AG09309 (cell line): ENCODE results near the gene COPG1.

Experiments
- DNase-seq: peaks from one replicate; pipeline ENCODE4 v3.0.0-alpha.2; 2010; ENCODE audit warnings: low read depth
- H3K4me3 ChIP-seq: 2 replicates; pipeline ENCODE4 v1.5.1; 2011; ENCODE audit warnings: mild to moderate bottlenecking, low read depth, low read length, moderate library complexity; ENCODE audit not compliant: control insufficient read depth
- TF ChIP-seq, protein P1 (sequence below): IDR thresholded peaks from 2 replicates; pipeline ENCODE4 v1.5.1; 2011; ENCODE audit warnings: mild to moderate bottlenecking, low read depth, low read length, inconsistent platforms; ENCODE audit not compliant: insufficient read depth, control insufficient read depth; ENCODE audit errors: missing control alignments

Gene COPG1

DNA sequence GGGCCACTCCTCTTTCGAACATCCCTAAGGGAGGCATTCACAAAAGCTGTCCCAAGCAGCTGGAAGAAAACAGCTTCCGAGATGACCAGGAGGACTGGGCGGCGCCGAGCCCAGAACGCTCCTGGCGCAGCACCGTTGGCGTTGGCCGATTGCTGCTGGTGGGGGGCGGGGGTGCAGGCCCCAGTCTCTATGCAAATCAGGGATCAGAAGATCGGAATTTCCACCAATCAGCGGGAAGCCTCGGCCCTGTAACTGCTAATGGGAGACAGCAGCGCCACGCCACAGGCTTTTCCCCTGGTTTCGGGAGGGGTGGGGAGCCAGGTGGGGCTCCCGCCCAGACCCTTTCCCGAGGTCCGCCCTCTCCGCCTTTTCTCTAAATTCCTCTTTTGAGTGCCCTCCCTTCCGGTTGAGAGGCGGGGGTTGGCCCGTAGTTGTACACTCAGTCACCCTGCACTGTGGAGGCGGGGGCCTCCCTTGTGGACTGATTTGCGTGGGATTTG lies 56.2 kb downstream of the COPG1 start:
- TF ChIP-seq, protein P1, sequence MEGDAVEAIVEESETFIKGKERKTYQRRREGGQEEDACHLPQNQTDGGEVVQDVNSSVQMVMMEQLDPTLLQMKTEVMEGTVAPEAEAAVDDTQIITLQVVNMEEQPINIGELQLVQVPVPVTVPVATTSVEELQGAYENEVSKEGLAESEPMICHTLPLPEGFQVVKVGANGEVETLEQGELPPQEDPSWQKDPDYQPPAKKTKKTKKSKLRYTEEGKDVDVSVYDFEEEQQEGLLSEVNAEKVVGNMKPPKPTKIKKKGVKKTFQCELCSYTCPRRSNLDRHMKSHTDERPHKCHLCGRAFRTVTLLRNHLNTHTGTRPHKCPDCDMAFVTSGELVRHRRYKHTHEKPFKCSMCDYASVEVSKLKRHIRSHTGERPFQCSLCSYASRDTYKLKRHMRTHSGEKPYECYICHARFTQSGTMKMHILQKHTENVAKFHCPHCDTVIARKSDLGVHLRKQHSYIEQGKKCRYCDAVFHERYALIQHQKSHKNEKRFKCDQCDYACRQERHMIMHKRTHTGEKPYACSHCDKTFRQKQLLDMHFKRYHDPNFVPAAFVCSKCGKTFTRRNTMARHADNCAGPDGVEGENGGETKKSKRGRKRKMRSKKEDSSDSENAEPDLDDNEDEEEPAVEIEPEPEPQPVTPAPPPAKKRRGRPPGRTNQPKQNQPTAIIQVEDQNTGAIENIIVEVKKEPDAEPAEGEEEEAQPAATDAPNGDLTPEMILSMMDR = no peak
- peak; percentile 57 for DNase-seq
- peak overlapping the region; percentile 22 for H3K4me3 ChIP-seq

DNA sequence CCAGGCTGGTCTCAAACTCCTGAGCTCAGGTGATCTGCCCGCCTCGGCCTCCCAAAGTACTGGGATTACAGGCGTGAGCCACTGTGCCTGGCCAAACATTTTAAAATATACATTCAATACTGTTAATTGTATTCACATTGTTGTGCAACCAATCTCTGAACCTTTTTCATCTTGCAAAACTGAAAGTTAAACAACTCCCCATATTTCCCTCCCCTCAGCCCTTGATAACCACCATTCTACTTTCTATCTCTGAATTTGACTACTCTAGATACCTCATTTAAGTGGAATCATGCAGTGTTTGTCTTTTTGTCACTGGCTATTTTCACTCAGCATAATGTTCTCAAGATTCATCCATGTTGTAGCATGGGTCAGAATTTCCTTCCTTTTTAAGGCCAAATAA lies 59.2 kb downstream of the COPG1 start:
- no peak for DNase-seq
- TF ChIP-seq, protein P1 = no peak

DNA sequence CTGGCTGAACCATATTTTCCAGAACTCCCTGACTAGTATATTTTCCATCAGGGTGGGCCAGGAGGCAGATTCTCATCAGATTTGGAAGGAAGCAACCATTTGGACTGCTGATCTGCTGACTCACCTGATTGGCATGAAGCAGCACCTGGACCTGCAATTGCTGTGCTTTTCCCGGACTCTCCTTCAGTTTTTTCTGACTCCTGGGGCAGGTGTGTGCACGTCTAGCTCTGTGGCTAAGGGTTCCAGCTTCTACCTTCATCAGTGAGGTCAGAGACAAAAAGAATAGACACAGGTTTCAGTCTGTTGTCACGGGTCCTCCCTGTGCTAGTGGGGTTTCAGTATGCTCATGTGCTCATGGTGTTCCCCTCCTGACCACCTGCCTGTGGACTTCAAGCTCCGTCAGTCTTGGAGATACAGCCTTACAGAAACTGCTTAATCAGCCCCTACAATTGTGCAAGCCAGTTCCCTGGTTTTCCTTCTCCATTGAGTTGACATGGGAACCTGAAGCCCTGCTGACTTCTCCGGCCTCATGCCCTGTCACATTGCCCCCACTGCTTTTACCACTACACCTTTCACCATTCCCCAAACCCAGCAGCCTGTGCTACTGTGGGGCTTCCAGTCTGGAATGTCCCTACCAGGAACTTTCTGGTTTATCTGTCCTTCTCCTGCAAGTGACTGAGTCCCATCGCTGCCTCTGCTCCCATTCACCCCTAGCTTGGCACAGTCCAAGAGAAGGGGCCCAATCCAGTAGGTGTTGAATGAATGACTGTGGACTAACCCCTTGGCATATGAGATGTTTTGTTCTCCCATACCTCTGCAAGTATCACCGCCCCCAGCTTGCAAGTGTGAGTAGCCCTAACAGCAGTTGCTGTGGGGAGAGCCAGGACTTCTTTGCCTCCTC lies 61.0 kb downstream of the COPG1 start:
- no peak for DNase-seq
- no peak overlapping the region for H3K4me3 ChIP-seq
- TF ChIP-seq, protein P1 = no peak

More for the DNA sequence above, 59.2 kb downstream of the COPG1 start:
- no peak overlapping the region for H3K4me3 ChIP-seq

DNA sequence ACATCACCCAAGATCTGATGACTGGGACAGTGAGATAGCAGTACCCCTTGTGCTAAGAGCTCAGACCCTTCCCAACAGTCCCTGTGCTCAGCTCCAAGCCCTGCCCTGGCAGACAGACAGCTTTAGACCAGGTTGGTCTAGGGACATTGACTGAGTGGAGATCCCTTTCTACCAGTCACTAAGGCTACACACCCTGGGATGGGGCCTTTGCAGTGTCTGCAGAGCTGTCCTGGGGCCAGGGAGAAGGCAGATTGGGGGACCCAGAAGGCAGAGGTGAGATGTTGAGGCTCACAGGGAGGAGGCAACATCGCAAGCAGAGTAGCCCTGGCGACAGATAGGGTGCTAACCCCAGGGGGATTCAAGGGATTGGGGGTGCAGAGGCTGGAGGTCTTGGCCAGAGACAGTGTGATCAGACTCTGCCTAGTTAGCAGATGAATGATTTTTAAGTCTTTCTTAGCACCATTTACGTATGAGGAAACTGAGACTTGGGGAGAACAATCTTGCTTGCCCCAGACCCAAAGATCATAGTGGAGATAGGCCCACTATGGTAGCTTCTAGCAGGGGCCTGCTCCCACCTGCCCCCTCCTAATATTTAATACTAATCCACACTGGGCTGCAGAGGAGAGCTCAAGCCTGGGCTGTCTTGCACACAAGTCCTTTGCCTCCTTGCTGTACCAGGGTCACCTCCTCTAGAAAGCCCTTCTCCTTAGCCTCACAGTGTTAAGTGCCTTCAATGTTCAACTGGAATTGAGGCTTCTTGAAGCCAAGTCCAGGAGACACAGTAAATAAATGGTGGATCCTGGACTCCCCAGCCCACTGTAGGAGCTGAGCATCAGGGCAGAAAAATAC lies 61.9 kb downstream of the COPG1 start:
- DNase-seq = no peak

DNA sequence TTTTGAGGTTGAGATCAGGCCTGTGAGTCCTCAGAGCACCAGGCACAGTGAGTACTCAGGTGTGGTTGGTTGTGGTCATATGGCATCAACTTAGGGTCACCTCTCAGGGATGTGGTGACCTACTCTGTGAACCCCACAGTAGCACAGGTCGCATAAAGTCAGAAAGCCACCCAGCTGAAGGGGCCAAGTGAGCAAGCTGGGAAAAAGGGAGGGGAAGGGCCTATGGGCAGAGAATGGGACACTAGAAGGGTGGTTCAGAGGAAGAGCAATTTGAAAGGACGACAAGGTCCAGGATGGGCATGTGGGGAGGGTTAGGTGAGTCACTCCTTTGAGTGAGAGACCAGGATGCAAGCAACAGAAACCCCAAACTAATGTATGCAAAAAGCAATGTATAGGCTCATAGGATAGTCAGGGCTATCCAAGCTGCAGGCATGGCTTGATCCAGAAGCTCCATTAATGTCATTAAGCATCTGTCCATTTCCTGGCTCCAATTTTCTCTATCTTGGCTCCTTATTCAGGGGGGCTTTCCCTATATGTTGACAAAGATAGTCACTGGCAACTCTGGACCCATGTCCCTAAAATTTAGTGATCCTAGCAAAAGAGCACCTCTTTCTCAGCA lies 62.7 kb downstream of the COPG1 start:
- H3K4me3 ChIP-seq = no peak overlapping the region
- DNase-seq = no peak
- TF ChIP-seq, protein P1 = no peak

More for the DNA sequence above, 61.9 kb downstream of the COPG1 start:
- TF ChIP-seq, protein P1 = no peak
- no peak overlapping the region for H3K4me3 ChIP-seq
